B cell (primary cell): Measurements from ENCODE around the gene CABCOCO1. TPM values are rescaled to one million over a fixed set of nuclear protein-coding genes. Genes with fewer than 3 reads are reported as not detected.
A peak's percentile ranks its signal among the peaks of the same experiment; 100 is the strongest.

Experiments used
- ATAC-seq: fragments of 200-7000 bp; cut with Tn5 transposase; one replicate; pipeline ENCODE4 v1.10.0; 2021; ENCODE audit warnings: low read depth, mild to moderate bottlenecking, moderate number of reproducible peaks, moderate library complexity
- CTCF ChIA-PET: fragments of 350-600 bp; sonication (Branson Sonifier 250); formaldehyde crosslinking; loops from one replicate; lab custom pipeline; 2021; ENCODE audit warnings: antibody characterized with exemption, inconsistent platforms; lab: Charles Lee
- POLR2A ChIA-PET: fragments of 350-600 bp; sonication (Branson Sonifier 250); formaldehyde crosslinking; loops from one replicate; lab custom pipeline; 2021; ENCODE audit warnings: antibody characterized with exemption; lab: Charles Lee
- DNase-seq: peaks from one replicate; pipeline ENCODE4 v3.0.0; 2013
- H2AFZ ChIP-seq: 2 replicates; pipeline ENCODE4 v1.6.1; 2012; ENCODE audit warnings: mild to moderate bottlenecking, low read depth, low read length; ENCODE audit not compliant: insufficient read depth, poor library complexity, severe bottlenecking
- H3K27ac ChIP-seq, 2 donors: 1 replicate in 1 of 2; 2 replicates in 1 of 2; pipeline ENCODE4 v1.5.1; 2012 to 2013; ENCODE audit warnings: low read length in 2 of 2, mild to moderate bottlenecking in 2 of 2, moderate library complexity in 1 of 2
- H3K27me3 ChIP-seq, 4 experiments: fragments of 200-600 bp in 1 of 4; sonication (generic) in 1 of 4; replicated peaks in 1 of 4; 1 replicate in 2 of 4; 2 replicates in 2 of 4; pipeline versions ENCODE4 v1.6.1 to v1.7.0; 2013 to 2016; ENCODE audit warnings: low read length in 3 of 4, mild to moderate bottlenecking in 2 of 4, mixed read lengths in 1 of 4, moderate library complexity in 1 of 4; ENCODE audit not compliant: insufficient read depth in 4 of 4, control insufficient read depth in 3 of 4; ENCODE audit errors: control extremely low read depth in 1 of 4
- H3K36me3 ChIP-seq, 2 experiments: replicated peaks in 1 of 2; 1 replicate in 1 of 2; 2 replicates in 1 of 2; pipeline versions ENCODE4 v1.6.1 to v1.7.1; 2013; ENCODE audit warnings: low read length in 1 of 2; ENCODE audit not compliant: insufficient read depth in 2 of 2, control insufficient read depth in 1 of 2; ENCODE audit errors: control extremely low read depth in 1 of 2, extremely low read depth in 1 of 2
- H3K4me1 ChIP-seq, 2 donors: fragments of 200-600 bp in 1 of 2; sonication (generic) in 1 of 2; 1 replicate in 1 of 2; 2 replicates in 1 of 2; pipeline versions ENCODE4 v1.5.1 to v1.6.1; 2013 to 2017; ENCODE audit warnings: low read length in 2 of 2; ENCODE audit not compliant: control insufficient read depth in 2 of 2, insufficient read depth in 2 of 2
- H3K4me2 ChIP-seq: replicated peaks from 2 replicates; pipeline ENCODE3; 2012; ENCODE audit warnings: mild to moderate bottlenecking, low read depth, low read length; ENCODE audit not compliant: poor library complexity, severe bottlenecking
- H3K4me3 ChIP-seq, 5 experiments: fragments of 200-600 bp in 1 of 5; sonication (generic) in 1 of 5; 1 replicate in 3 of 5; 2 replicates in 2 of 5; pipeline versions ENCODE4 v1.5.1 to v1.7.0; 2011 to 2016; ENCODE audit warnings: low read length in 4 of 5, mild to moderate bottlenecking in 4 of 5, low read depth in 2 of 5, control low read depth in 1 of 5, moderate library complexity in 1 of 5; ENCODE audit not compliant: insufficient read depth in 1 of 5; ENCODE audit errors: control extremely low read depth in 1 of 5, extremely low read depth in 1 of 5
- H3K79me2 ChIP-seq: fragments of 200-600 bp; sonication (generic); one replicate; pipeline ENCODE4 v1.6.0; 2016; ENCODE audit warnings: low read length; ENCODE audit not compliant: control insufficient read depth, insufficient read depth
- H3K9ac ChIP-seq: fragments of 200-600 bp; sonication (generic); 2 replicates; pipeline ENCODE4 v1.6.1; 2017; ENCODE audit warnings: mild to moderate bottlenecking, low read length, moderate library complexity
- H3K9me3 ChIP-seq, 3 donors: one replicate each; pipeline versions ENCODE4 v1.6.1 to v1.7.1; 2013; ENCODE audit warnings: low read length in 2 of 3; ENCODE audit not compliant: control insufficient read depth in 2 of 3, insufficient read depth in 1 of 3; ENCODE audit errors: control extremely low read depth in 1 of 3
- H4K20me1 ChIP-seq: 2 replicates; pipeline ENCODE4 v1.6.0; 2012; ENCODE audit warnings: mild to moderate bottlenecking, low read length; ENCODE audit not compliant: insufficient read depth, control insufficient read depth, poor library complexity, severe bottlenecking
- H3K27ac Mint-ChIP-seq: one replicate; pipeline ENCODE4 v1.8.0; 2021; ENCODE audit warnings: mixed read lengths
- H3K27me3 Mint-ChIP-seq: one replicate; pipeline ENCODE4 v1.8.0; 2021; ENCODE audit warnings: mixed read lengths
- H3K4me1 Mint-ChIP-seq: one replicate; pipeline ENCODE4 v1.8.0; 2021; ENCODE audit warnings: mixed read lengths
- H3K4me3 Mint-ChIP-seq: one replicate; pipeline ENCODE4 v1.8.0; 2021; ENCODE audit warnings: mixed read lengths
- H3K9me3 Mint-ChIP-seq: one replicate; pipeline ENCODE4 v1.8.0; 2022; ENCODE audit warnings: mixed read lengths; ENCODE audit not compliant: insufficient read depth
- EZH2 ChIP-seq: IDR thresholded peaks from 2 replicates; pipeline ENCODE4 v1.6.1; 2012; ENCODE audit warnings: borderline replicate concordance, low read depth, mild to moderate bottlenecking, moderate library complexity, low read length; ENCODE audit not compliant: insufficient read depth, poor library complexity, severe bottlenecking
- WGBS: methylation state at CpG from one replicate; pipeline ENCODE4 v1.1.5; 2013; ENCODE audit warnings: missing lambda C conversion rate; ENCODE audit not compliant: insufficient coverage; 5-methylcytosine and 5-hydroxymethylcytosine counted together
- intact Hi-C: fragments of 100-400 bp; cut with micrococcal nuclease; formaldehyde crosslinking; loops from one replicate; pipeline ENCODE4 v1.10.0; 2022
- polyA plus RNA-seq: library from polyadenylated mRNA; depleted of rRNA; stranded (reverse); fragments of >200 nt; gene quantifications from 2 replicates; pipeline ENCODE4 v1.2.3, GENCODE V29; 2012
- total RNA-seq, 2 donors: library from RNA; stranded (reverse); fragments of 120-200 nt in 1 of 2; gene quantifications; 1 replicate in 1 of 2; 2 replicates in 1 of 2; pipeline versions ENCODE4 v1.2.3 to v1.2.4, GENCODE V29; 2013 to 2022
- TF ChIP-seq, protein P1 (sequence below): fragments of 200-600 bp; IDR thresholded peaks from one replicate; pipeline ENCODE4 v1.8.0; 2022; ENCODE audit warnings: antibody characterized with exemption, mild to moderate bottlenecking

The CABCOCO1 gene
- total and polyA plus RNA-seq, 2 donors (not counting 1 experiment from before 2014, with no cell fraction given): not detected

DNA sequence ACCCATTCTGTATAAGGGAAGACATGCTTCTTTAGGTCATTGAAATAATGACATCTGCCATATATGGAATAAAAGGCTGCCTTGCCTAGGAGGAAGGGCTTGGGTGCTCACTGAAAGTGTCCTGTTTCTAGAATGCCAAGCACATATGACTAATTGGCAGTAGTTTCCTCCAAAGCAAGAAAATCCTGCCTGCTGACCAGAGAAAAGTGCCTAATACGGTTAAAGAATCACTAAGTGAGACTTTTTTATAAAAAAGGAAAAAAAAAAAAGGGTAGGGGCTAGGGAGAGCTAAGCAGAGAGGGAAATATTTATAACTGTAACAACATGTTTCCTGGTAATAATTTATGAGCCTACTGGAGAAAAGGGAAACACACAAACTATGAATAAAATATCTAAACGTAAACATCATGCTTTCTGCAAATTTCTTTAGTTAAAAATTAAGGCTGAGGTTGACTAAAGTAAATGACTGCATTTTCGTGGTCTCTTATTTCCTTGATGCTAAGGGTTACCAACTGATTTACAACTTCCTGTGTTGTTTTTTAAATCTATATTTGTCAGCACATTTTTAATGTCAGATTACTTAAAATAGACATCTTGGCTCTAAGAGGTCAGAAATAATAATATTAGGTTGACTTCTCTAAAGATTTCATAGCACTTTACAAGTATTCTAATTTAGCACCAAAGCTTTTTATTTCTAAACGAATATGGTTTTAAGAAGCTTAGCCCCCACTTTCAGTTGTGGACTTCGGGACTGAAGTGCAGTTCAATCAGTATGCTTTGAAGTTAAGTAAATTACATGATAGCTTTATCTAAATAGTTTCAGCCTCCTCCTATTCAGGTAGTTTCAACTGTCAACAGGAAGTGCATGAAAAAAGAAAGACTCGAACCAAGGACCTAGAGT is 89.6 kb downstream of the CABCOCO1 start:
- H4K20me1 ChIP-seq: no peaks in the 10 kb centered on the region
- ChIA-PET CTCF (interaction anchor here (0.7 to 3.1 kb wide), 16 partner anchors 11 to 612 kb away, joined by 3 to 50 read pairs (median 6); no protein-coding TSS in a partner anchor), POLR2A (no interaction called here)
- no peak overlapping the region for H3K27ac ChIP-seq
- H3K4me1 Mint-ChIP-seq: peaks cover 27% of the 10 kb centered on the region
- H3K4me2 ChIP-seq: peak overlapping the region; percentile 56
- H2AFZ ChIP-seq: peak overlapping the region; percentile 53
- H3K4me1 ChIP-seq: peaks cover 17 to 19% of the 10 kb centered on the region in 2 donors
- DNase-seq (no peak), ATAC-seq (no peak)
- no peaks in the 10 kb centered on the region for H3K9me3 Mint-ChIP-seq
- peak overlapping the region; percentile 27 for H3K27ac Mint-ChIP-seq
- no CpG with 5 or more reads among the region's 6 CpGs for WGBS
- no peaks in the 10 kb centered on the region for H3K27me3 ChIP-seq
- H3K27me3 Mint-ChIP-seq: no peaks in the 10 kb centered on the region
- H3K4me3 Mint-ChIP-seq: peak overlapping the region; percentile 52
- TF ChIP-seq, protein P1, sequence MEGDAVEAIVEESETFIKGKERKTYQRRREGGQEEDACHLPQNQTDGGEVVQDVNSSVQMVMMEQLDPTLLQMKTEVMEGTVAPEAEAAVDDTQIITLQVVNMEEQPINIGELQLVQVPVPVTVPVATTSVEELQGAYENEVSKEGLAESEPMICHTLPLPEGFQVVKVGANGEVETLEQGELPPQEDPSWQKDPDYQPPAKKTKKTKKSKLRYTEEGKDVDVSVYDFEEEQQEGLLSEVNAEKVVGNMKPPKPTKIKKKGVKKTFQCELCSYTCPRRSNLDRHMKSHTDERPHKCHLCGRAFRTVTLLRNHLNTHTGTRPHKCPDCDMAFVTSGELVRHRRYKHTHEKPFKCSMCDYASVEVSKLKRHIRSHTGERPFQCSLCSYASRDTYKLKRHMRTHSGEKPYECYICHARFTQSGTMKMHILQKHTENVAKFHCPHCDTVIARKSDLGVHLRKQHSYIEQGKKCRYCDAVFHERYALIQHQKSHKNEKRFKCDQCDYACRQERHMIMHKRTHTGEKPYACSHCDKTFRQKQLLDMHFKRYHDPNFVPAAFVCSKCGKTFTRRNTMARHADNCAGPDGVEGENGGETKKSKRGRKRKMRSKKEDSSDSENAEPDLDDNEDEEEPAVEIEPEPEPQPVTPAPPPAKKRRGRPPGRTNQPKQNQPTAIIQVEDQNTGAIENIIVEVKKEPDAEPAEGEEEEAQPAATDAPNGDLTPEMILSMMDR: no peak
- TF ChIP-seq EZH2: no peak
- peak overlapping the region; percentile 21 for H3K9ac ChIP-seq
- intact Hi-C loops: loop anchor here (2.0 to 10.0 kb wide), 4 partner anchors 115 to 332 kb away; no protein-coding TSS in a partner anchor
- H3K9me3 ChIP-seq: no peaks in the 10 kb centered on the region
- H3K4me3 ChIP-seq: peak overlapping the region in 1 of 5 experiments; percentile 24
- H3K79me2 ChIP-seq: no peaks in the 10 kb centered on the region
- H3K36me3 ChIP-seq: no peaks in the 10 kb centered on the region

DNA sequence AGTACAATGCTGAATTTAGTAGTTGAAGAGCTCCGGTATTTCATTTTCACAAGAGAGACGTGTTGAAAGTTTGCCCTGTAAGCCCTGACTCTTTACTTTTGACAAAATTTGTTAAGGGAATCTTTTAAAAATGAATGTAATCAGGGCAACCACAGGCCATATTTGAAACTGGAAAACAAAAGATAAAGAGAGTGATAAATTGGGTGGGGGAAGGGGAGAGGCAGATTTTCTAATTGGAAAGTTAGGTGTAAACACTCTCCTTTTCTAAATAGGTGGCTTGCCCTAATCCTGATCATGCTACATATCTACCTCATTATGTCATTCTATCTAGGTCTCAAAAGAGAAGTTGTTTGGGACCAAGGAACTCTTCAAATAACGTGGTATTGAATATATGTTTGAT is 90.7 kb downstream of the CABCOCO1 start:
- Histone ChIP-seq H3K27me3 (no peaks in the 10 kb centered on the region), H3K79me2 (no peaks in the 10 kb centered on the region), H3K4me2 (no peak overlapping the region), H3K36me3 (no peaks in the 10 kb centered on the region), H2AFZ (no peak overlapping the region), H4K20me1 (no peaks in the 10 kb centered on the region), H3K4me1 (peaks cover 17 to 19% of the 10 kb centered on the region in 2 donors), H3K27ac (no peak overlapping the region), H3K9ac (no peak overlapping the region), H3K4me3 (no peak overlapping the region), H3K9me3 (no peaks in the 10 kb centered on the region)
- peaks cover 27% of the 10 kb centered on the region for H3K4me1 Mint-ChIP-seq
- POLR2A ChIA-PET: no interaction called here
- TF ChIP-seq, protein P1: no peak
- no peak for TF ChIP-seq EZH2
- intact Hi-C loops: loop anchor here (2.0 to 10.0 kb wide), 4 partner anchors 114 to 331 kb away; no protein-coding TSS in a partner anchor
- no peak overlapping the region for H3K4me3 Mint-ChIP-seq
- WGBS: 100% methylated on average over 2 of the region's 3 CpGs
- H3K9me3 Mint-ChIP-seq: no peaks in the 10 kb centered on the region
- ATAC-seq (no peak), DNase-seq (no peak)
- H3K27ac Mint-ChIP-seq: no peak overlapping the region
- no peaks in the 10 kb centered on the region for H3K27me3 Mint-ChIP-seq
- CTCF ChIA-PET: interaction anchor here (0.7 to 2.0 kb wide), 5 partner anchors 12 to 491 kb away, joined by 3 to 6 read pairs (median 4); no protein-coding TSS in a partner anchor
